GM12891 (cell line): ENCODE results near the gene LIMS1.

Experiments used
- POLR2A ChIP-seq: IDR thresholded peaks from 2 replicates; pipeline ENCODE4 v1.6.1; 2011; ENCODE audit warnings: low read depth, low read length, control low read depth
- SPI1 ChIP-seq: IDR thresholded peaks from 2 replicates; pipeline ENCODE4 v1.6.1; 2011; ENCODE audit warnings: low read depth, low read length, control low read depth

DNA sequence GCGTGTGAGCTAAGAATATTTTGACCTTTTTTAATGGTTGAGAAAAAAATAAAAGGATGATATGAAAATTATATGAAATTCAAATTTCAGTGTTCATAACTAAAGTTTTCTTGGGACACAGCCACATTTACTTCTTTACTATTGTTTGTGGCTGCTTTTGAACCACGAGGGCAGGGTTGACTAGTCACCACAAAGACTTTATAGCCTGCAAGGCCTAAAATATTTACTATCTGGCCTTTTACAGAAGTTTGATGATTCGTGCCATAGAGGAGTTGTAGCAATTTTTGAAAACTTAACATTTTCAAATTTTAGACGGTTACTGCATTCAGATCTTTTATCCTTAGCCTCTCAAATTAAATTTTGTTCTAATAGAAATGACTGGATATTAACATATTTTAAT lies 69.9 kb downstream of the LIMS1 start:
- TF ChIP-seq POLR2A (no peak), SPI1 (no peak)
